ENCODE measurements around the gene LRP5.

DNA sequence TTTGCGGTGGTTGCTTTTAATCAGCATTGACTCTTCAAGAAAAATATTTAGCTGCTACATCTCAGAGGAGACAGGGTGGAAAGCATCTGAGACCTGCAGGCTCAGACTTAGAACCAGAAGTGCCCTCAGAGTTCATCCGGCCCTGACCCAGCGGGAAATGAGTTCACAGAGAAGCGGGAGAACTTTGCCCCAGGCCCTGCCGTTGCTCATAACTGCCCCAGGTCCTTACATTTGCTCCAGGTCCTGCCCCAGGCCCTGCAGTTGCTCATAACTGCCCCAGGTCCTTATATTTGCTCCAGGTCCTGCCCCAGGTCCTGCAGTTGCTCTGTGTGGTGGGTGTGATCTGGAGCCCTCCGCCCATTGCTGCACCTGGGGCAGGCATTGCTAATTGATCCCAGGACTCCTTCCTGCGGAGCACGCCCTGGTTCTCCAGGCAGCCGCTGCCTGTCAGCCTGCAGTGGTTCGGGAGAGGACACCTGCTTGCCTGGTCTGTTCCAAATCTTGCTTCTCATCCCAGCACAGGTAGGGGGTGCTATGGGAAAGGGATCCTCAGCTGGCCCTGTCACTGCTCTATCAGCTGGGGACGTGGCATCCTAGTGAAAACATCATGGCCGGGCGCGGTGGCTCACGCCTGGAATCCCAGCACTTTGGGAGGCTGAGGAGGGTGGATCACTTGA lies 90.1 kb downstream of the LRP5 start:
- no peak for TF ChIP-seq POLR2AphosphoS5 (IDR thresholded peaks at IDR 0.05)
- TF ChIP-seq, protein P1, sequence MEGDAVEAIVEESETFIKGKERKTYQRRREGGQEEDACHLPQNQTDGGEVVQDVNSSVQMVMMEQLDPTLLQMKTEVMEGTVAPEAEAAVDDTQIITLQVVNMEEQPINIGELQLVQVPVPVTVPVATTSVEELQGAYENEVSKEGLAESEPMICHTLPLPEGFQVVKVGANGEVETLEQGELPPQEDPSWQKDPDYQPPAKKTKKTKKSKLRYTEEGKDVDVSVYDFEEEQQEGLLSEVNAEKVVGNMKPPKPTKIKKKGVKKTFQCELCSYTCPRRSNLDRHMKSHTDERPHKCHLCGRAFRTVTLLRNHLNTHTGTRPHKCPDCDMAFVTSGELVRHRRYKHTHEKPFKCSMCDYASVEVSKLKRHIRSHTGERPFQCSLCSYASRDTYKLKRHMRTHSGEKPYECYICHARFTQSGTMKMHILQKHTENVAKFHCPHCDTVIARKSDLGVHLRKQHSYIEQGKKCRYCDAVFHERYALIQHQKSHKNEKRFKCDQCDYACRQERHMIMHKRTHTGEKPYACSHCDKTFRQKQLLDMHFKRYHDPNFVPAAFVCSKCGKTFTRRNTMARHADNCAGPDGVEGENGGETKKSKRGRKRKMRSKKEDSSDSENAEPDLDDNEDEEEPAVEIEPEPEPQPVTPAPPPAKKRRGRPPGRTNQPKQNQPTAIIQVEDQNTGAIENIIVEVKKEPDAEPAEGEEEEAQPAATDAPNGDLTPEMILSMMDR (IDR thresholded peaks at IDR 0.05): no peak
- no peak for TF ChIP-seq POLR2A (IDR thresholded peaks at IDR 0.05)

Measured in gastroesophageal sphincter (tissue), 3 donors.